ENCODE measurements around the gene JPH2.

The JPH2 gene

DNA sequence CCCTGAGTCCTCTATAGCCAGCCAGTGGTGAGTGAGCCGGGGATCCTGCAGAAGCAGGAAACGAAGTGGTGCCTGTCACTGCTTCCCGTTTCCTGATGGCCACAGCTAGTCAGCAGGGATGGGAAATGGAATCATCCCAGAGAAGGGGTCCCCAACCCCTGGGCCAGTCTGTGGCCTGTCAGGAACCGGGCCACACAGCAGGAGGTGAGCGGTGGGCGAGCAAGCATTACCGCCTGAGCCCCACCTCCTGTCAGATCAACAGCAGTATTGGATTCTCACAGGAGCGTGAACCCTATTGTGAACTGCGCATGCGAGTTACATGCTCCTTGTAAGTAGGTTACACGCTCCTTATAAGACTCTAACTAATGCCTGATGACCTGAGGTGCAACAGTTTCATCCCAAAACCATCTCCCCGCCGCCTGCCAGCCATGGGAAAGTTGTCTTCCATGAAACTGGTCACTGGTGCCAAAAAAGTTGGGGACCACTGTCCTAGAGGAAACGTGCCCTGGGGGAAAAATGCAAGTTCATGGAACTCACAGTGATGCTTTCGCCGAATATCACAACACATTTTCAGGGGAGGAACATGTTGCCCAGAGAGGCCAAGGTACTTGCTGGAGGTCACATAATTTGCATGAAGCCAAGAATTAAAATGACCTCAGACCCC is 113.8 kb downstream of the JPH2 start:
- no peak for DNase-seq

DNA sequence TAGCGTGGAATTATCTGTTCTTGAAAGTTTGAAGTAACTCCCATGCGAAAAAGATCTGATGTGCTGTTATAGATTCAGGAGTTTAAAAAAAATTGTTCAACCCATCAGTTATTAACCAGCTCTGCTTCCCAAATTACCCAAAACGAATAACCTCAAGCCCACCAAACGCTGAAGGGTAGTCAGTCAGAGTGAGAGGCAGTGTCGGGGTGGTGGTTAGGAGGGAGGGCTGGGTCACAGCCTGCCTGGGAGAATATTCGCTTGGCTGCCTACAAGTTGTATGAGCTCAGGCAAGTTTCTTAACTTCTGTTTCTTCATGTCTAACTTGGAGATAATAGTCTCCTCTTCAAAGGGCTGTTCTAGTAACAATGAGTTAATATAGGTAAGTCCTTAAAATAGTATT is 114.6 kb downstream of the JPH2 start:
- no peak for DNase-seq

DNA sequence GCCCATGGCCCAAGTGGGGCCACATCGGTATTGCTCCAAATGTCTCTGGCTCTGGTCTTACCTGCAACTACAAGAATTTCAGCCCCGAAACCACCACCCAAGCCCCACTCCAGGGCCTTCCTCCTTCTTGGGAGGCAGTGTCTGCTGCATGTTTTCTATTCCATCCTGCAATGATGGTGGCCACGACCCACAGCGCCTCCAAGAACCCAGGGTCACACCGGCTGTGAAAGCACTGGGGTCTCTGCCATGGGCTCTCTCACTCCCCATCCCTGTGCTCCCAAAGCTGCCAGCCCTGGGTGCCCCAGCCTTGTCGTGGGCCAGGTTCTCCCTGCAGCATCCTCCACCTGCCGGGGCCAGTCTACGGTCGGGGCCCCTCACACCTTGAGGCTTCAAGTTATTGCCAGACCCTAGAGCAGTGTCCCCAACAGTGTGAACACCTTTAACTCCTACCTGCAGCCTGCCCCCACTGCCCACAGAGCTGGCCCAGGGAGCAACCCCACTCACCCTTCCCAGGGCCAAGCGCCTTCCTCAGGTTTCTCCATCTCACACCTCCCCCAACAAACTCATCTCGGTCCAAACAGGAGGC is 115.4 kb downstream of the JPH2 start:
- no peak for DNase-seq

DNA sequence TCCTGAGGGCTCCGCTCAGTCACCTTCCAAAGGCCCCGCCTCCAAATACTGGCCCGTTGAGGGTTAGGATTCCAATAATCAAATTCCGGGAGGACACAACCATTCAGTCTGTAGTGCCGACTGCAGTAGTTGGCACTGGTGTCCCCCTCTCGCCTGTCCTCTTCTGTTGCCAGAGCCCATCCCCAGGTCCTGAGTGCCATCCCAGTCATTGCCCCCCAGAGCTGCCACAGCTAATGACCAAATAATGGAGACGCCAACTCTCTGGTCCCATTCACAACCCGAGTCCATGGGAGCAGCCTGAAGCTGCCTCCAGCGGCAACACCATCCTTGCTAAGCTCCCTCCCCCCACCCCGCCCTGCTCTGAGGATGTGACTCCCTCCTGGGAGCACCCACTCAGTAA is 115.9 kb downstream of the JPH2 start:
- DNase-seq, result no peak

DNA sequence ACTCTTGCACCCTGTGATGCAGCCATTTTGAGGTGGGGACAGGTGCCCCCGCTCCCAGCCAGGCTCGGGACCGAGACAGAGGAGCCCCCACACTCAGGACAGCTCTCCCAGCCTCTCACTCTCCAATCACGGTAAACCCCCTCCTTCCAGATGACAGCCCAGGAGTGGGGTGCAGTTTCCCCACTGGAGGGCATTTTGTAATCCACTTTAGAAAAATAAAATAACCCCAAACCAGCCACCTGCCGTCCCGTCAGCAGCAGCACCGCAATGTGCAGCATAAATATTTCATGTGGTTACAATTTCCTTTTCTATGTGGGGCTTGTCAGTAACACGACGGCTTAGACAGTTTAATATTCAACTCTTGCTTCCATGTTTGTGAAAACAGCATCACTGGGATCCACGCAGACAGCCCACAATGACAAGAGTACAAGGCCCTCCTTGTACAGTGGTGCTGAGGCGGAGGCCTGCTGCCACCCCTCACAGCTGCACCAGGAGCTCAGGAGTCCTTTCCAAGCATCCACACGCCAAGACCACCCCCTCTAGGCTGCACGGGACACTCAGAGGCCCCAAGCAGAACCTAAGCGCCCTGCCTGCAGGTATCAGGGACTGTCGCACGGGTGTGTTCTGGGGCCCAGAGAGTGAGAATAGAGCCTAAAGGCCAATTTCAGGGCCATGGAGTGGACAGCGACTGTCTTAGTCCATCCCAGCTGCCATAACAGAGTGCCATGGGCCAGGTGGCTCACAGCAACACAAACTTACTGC is 116.7 kb downstream of the JPH2 start:
- DNase-seq, result no peak

DNA sequence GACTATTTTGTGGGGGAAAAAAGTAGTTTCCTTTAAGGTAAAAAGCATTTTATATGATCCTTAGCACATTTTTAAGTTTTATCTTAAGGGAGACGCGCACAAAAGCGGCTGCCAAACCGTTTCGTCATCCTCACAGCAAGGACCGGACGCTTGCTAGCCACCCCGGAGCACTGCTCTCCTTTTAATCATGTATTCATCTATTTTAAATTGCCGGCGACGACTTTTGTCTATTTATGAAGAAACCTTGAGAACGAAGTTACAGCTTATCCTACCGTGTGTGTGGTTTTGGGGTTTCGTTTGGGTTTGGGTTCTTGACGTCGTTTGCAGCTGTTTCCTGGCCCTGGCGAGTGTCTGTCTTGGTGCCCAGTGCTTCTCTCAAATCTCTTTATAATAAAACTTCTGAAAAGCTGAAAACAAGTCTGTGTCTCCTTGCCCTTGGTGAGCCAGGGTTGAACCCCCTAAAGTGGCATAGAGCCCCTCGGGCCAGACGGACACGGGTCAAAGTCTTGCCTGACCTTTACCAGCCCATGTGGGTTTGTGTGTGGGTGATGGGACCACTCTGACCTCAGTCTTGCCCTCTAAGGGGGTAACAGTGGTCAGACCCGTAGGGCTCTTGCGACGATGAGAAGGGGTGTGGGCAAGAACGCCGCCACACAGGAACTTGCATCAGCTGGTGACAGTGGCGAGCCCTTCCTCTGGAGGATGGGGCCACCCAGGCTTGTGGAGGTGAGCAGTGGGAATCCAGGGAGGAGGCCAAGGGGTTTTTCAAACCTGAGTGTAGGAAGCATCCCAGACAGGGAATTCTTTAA is 117.6 kb downstream of the JPH2 start:
- DNase-seq, result no peak

DNA sequence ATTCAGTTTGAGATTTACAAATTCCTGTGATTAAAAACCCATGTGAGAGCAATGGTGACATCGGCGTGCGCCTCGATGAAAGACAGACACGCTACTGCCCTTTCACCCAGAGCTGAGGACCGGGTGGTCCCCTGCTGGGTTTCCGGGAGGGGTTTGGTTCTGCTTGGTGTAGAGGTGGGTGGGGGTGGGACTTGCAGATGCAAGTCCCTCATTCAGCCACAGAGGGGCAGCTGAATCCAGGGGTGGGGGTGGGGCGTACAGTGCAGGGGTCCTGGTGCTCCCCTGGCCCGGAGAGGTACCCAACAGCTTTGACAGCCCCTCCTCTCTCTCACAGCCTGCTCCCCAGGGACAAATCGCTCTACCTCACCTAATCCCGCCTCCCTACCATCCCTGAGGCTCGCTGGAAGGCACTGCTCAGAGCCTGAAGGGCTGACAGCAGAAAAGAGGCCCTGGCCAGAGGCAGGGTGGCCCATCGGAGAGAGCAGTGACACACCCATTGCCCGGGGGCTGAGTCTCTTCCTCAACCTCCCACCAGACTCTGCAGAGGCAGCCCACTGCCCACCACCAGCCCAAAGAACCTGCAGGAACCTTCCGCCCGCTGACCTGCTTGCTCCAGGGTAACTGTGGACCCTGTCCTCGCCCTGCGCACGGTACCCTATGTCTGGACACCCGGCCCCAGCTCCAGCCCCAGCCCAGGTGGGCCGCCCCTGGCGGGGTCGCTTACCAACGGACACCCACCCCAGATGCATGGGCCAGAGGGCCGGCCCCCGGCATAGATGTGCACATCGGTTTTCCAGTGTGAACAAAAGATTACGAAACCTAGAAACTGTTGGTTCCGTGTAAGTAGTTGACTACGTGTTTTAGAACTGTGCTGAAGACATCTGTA is 118.4 kb downstream of the JPH2 start:
- no peak for DNase-seq

DNA sequence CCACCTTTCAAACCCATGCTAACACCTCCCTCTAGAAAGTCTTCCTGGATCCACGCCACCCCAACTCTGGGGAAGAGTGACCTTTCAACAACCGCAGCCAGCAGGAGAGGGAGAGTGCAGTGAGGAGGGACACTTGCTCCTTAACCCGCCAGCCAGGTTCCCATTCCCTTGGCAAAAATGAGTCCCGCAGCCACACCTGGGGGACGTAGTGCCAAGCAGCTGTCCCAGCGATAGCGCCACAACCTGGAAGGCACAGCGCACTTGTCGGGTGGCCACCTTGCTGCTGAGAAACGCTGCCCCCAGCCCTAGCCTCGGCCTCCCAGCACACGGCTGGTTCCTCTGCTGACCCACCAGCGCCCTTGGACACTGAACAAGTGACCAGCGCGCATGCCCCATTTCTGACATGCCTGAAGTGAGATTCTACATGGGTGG is 119.3 kb downstream of the JPH2 start:
- DNase-seq, result no peak

DNA sequence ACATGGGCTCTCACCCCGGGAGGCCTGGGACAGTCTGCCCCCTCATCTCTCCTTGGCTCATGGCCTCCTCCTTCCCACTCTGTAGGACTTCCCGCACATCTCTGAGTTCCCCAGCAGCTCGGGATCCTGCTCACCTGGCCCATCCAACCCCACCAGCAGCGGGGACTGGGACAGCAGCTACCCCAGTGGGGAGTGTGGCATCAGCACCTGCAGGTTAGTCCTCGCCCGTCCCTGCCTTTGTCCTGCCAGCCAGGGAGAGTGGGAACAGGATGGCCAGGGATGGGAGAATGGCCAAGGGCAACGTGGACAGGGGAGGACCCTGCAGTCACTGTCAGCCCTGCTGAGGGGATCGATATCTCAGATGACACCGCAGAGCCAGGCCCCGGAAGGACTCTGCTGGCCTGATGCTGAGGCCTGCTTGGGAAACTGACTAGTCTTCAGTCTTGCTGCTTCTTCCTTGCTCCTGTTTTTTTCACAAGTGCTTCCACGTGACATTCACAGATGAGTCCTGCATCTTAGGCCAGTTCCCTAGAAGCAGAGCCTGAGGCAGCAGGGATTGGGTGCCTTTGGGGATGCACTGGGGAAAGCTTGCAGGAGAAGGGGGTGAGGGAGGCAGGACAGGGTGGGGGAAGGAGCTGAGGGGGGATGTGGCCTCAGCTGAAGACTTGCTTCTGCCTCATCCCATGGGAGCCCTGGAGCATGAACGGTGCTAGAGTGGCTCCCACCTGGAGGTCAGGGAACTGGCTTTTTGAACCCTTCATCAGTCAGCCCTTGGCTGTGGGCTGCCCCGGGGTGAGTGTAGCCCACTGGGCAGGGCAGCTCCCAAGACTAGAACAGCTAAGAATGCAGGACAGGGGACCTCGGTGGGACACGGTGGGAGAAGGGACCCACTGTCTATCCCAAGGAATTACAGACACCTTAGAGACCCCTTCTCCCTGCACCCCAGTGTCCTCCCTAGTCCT is 120.1 kb downstream of the JPH2 start:
- DNase-seq, result no peak

DNA sequence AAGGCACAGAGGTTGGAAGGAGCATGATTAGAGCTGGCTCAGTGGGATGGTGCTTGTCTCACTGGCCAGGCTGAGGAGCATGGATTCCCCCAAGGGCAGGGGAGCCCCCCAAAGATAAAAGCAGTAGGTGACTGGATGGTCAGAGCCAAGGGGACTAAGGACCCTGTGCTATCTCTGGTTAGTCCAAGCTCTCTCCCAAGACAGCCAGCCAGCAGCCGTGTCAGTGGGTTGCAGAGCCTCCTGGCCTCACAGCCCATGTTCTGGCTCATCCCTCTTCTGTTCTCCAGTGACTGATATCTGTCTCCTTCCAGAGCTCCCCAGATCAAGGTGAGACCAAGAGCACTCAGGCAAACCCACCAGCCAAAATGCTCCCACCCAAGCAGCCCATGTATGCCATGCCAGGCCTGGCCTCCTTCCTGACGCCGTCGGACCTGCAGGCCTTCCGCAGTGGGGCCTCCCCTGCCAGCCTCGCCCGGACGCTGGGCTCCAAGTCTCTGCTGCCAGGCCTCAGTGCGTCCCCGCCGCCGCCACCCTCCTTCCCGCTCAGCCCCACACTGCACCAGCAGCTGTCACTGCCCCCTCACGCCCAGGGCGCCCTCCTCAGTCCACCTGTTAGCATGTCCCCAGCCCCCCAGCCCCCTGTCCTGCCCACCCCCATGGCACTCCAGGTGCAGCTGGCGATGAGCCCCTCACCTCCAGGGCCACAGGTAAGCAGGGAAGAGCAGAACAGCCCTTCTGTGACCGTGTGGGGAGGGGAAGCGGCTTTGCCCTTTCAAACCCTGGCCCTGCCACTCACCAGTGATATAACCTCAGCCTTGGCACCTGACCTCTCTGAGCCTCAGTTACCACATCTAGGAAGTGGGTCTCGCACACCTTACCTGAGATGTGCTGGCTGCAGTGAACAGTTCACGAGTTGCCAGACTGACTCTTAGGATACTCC is 121.3 kb downstream of the JPH2 start:
- DNase-seq, result no peak

DNA sequence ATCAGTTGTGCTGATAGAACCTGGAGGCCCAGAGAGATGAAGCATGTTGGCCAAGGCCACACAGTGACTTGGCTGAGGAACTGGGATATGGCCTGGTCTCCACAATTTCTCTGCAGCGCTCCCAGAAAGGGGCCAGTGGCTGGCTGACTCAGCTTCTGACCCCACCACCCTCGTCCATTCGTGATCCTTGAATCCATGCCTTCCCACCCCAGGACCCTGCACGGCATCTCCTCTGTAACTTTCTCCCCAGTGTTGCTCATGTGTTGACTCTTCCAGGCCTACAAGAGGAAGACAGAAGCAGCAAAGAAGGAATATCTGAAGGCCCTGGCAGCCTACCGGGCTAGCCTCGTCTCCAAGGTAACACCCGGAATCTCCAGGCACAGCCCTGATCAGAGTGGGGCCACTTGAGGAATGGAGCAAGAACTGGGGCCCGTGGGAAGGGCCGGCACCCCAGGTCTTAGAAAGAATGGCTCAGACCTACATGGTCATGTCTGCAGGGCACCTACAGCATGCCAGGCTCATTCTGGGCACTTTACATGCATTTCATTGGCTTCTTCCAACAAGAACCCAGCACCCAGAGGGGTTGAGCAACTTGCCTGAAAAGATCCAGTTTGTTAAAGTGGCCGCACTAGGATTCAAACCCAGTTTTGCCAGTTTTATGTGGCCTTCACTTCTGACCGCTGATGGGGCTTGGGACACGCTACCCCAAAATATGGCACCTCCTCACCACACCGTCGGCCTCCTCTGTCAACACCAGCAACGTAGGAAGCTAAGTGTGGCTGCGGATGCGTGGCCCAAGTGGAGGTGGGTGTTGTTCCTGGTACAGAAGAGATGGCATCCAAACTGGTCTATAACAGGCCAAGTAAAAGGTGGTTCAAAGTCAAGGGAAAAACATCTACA is 122.2 kb downstream of the JPH2 start:
- no peak for DNase-seq

Measured in NCI-H2029 (cell line).